HEK293 (cell line): ENCODE measurements around the gene SHOC2.

ENCODE experiments used
- CTCF ChIA-PET: fragments of 350-600 bp; formaldehyde crosslinking; extraction: SDS; loops from one replicate; lab custom pipeline; 2021; ENCODE audit warnings: antibody characterized with exemption; lab: Yijun Ruan, JAX
- POLR2A ChIA-PET: fragments of 300-600 bp; formaldehyde crosslinking; extraction: SDS; loops from one replicate; lab custom pipeline; 2020; ENCODE audit warnings: antibody characterized with exemption, inconsistent platforms; lab: Yijun Ruan, JAX
- H3K27ac ChIP-seq: fragments of 200-500 bp; sonication (Bioruptor generic); 2 replicates; pipeline ENCODE4 v1.5.1; 2014; ENCODE audit warnings: low read depth, low read length, control low read depth, inconsistent platforms; ENCODE audit errors: extremely low read depth
- H3K36me3 ChIP-seq, 2 experiments: fragments of 200-500 bp in 1 of 2; sonication (Bioruptor generic) in 1 of 2; 1 replicate in 1 of 2; 2 replicates in 1 of 2; pipeline ENCODE4 v1.5.1; 2014 to 2017; ENCODE audit warnings: inconsistent platforms in 2 of 2, low read length in 2 of 2; ENCODE audit not compliant: control insufficient read depth in 2 of 2, insufficient read depth in 1 of 2
- H3K4me1 ChIP-seq: fragments of 200-500 bp; sonication (Bioruptor generic); 2 replicates; pipeline ENCODE4 v1.5.1; 2014; ENCODE audit warnings: mild to moderate bottlenecking, low read length, inconsistent platforms; ENCODE audit not compliant: control insufficient read depth, insufficient read depth
- H3K4me3 ChIP-seq: 2 replicates; pipeline ENCODE4 v1.5.1; 2011; ENCODE audit warnings: low read depth, mild to moderate bottlenecking, control low read depth, low read length, moderate library complexity
- H3K9me3 ChIP-seq: fragments of 200-500 bp; sonication (Bioruptor generic); 2 replicates; pipeline ENCODE4 v1.5.1; 2014; ENCODE audit warnings: low read depth, low read length, inconsistent platforms; ENCODE audit not compliant: control insufficient read depth, insufficient read depth
- KLF1 ChIP-seq: fragments of 450-650 bp; formaldehyde crosslinking; IDR thresholded peaks from 2 replicates; pipeline ENCODE4 v1.5.1; 2016; ENCODE audit warnings: missing biosample characterization, missing genetic modification characterization
- KLF17 ChIP-seq: fragments of 450-650 bp; formaldehyde crosslinking; IDR thresholded peaks from 2 replicates; pipeline ENCODE4 v1.5.1; 2016; ENCODE audit warnings: missing biosample characterization, missing genetic modification characterization
- PRDM10 ChIP-seq: fragments of 450-650 bp; formaldehyde crosslinking; IDR thresholded peaks from 2 replicates; pipeline ENCODE4 v1.5.1; 2016; ENCODE audit warnings: missing biosample characterization, missing genetic modification characterization
- RBAK ChIP-seq: fragments of 450-650 bp; formaldehyde crosslinking; IDR thresholded peaks from 2 replicates; pipeline ENCODE4 v1.5.1; 2016; ENCODE audit warnings: missing biosample characterization, missing genetic modification characterization
- REPIN1 ChIP-seq: fragments of 450-650 bp; formaldehyde crosslinking; IDR thresholded peaks from 2 replicates; pipeline ENCODE4 v1.5.1; 2017; ENCODE audit warnings: missing biosample characterization, missing genetic modification characterization, low read depth
- SP7 ChIP-seq: fragments of 450-650 bp; formaldehyde crosslinking; IDR thresholded peaks from 2 replicates; pipeline ENCODE4 v1.5.1; 2016; ENCODE audit warnings: missing biosample characterization, missing genetic modification characterization
- ZBTB26 ChIP-seq: fragments of 450-650 bp; formaldehyde crosslinking; optimal IDR thresholded peaks from 2 replicates; pipeline ENCODE3; 2016; ENCODE audit warnings: missing biosample characterization, mild to moderate bottlenecking, missing genetic modification characterization
- ZBTB44 ChIP-seq: fragments of 450-650 bp; IDR thresholded peaks from 2 replicates; pipeline ENCODE4 v1.5.1; 2018; ENCODE audit warnings: missing biosample characterization, mild to moderate bottlenecking, missing genetic modification characterization
- ZNF138 ChIP-seq: fragments of 450-650 bp; formaldehyde crosslinking; IDR thresholded peaks from 2 replicates; pipeline ENCODE4 v1.5.1; 2016; ENCODE audit warnings: missing biosample characterization, missing genetic modification characterization, borderline replicate concordance
- ZNF184 ChIP-seq: fragments of 450-650 bp; IDR thresholded peaks from 2 replicates; pipeline ENCODE4 v1.5.1; 2018; ENCODE audit warnings: missing biosample characterization, mild to moderate bottlenecking, missing genetic modification characterization
- ZNF23 ChIP-seq: fragments of 450-650 bp; formaldehyde crosslinking; IDR thresholded peaks from 2 replicates; pipeline ENCODE4 v1.5.1; 2016; ENCODE audit warnings: missing biosample characterization, missing genetic modification characterization, borderline replicate concordance
- ZNF302 ChIP-seq: fragments of 450-650 bp; formaldehyde crosslinking; IDR thresholded peaks from 2 replicates; pipeline ENCODE4 v1.5.1; 2016; ENCODE audit warnings: missing biosample characterization, missing genetic modification characterization, low read depth
- ZNF518A ChIP-seq: fragments of 450-650 bp; formaldehyde crosslinking; conservative IDR thresholded peaks from 2 replicates; pipeline ENCODE4 v1.5.1; 2016; ENCODE audit warnings: low read depth, missing biosample characterization, missing genetic modification characterization
- ZNF623 ChIP-seq: fragments of 450-650 bp; formaldehyde crosslinking; IDR thresholded peaks from 2 replicates; pipeline ENCODE4 v1.5.1; 2016; ENCODE audit warnings: missing biosample characterization, missing genetic modification characterization
- TF ChIP-seq, protein P1 (sequence below): fragments of 450-650 bp; formaldehyde crosslinking; conservative IDR thresholded peaks from 2 replicates; pipeline ENCODE4 v1.5.1; 2016; ENCODE audit warnings: low read depth, missing biosample characterization, missing genetic modification characterization
- TF ChIP-seq, protein P2 (sequence below): fragments of 450-650 bp; formaldehyde crosslinking; IDR thresholded peaks from 2 replicates; pipeline ENCODE4 v1.5.1; 2016; ENCODE audit warnings: missing biosample characterization, missing genetic modification characterization, borderline replicate concordance

Gene SHOC2

GRCh38 chr10:110897184-110897583 is 22.2 kb upstream of the SHOC2 start (continued):
- no peak for TF ChIP-seq PRDM10 (tag by site-specific recombination)
- TF ChIP-seq, protein P1, sequence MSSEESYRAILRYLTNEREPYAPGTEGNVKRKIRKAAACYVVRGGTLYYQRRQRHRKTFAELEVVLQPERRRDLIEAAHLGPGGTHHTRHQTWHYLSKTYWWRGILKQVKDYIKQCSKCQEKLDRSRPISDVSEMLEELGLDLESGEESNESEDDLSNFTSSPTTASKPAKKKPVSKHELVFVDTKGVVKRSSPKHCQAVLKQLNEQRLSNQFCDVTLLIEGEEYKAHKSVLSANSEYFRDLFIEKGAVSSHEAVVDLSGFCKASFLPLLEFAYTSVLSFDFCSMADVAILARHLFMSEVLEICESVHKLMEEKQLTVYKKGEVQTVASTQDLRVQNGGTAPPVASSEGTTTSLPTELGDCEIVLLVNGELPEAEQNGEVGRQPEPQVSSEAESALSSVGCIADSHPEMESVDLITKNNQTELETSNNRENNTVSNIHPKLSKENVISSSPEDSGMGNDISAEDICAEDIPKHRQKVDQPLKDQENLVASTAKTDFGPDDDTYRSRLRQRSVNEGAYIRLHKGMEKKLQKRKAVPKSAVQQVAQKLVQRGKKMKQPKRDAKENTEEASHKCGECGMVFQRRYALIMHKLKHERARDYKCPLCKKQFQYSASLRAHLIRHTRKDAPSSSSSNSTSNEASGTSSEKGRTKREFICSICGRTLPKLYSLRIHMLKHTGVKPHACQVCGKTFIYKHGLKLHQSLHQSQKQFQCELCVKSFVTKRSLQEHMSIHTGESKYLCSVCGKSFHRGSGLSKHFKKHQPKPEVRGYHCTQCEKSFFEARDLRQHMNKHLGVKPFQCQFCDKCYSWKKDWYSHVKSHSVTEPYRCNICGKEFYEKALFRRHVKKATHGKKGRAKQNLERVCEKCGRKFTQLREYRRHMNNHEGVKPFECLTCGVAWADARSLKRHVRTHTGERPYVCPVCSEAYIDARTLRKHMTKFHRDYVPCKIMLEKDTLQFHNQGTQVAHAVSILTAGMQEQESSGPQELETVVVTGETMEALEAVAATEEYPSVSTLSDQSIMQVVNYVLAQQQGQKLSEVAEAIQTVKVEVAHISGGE (tag by site-specific recombination) = no peak
- TF ChIP-seq ZNF302 = no peak
- TF ChIP-seq ZNF23 (tag by site-specific recombination) = no peak
- TF ChIP-seq RBAK (tag by site-specific recombination) = no peak

DNA sequence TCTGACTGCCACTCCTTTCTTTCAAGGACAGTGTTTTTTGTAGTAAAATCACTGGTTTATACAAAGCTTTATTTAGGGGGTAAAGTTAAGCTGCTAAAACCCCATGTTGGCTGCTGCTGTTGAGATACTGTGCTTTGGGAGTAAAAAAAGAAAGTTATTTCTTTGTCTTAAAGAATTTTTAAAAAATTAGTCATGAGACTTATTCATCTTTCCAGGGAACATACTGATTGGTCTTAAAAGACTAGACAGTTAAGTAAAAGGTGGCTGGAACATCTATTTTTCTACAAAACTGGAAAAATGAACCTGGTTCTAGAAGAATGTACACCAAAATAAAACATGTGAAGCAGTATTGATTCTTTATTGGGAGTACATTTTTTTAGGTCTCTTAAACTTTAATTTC is 21.0 kb upstream of the SHOC2 start:
- no peak overlapping the region for H3K4me3 ChIP-seq
- peaks cover 49 to 66% of the 10 kb centered on the region in 2 experiments for H3K36me3 ChIP-seq
- no peaks in the 10 kb centered on the region; the same call in 1 of the 2 replicates for H3K9me3 ChIP-seq
- POLR2A ChIA-PET = no interaction called here
- H3K27ac ChIP-seq = no peak overlapping the region
- CTCF ChIA-PET = interaction anchor here (0.7 to 1.9 kb wide), 5 partner anchors 11 to 1064 kb away, joined by 3 to 6 read pairs (median 4); no protein-coding TSS in a partner anchor
- no peaks in the 10 kb centered on the region for H3K4me1 ChIP-seq
- TF ChIP-seq ZNF623 (tag by site-specific recombination) (no peak), REPIN1 (tag by site-specific recombination) (no peak), ZNF518A (tag by site-specific recombination) (no peak), ZBTB26 (no peak), ZNF138 (tag by site-specific recombination) (no peak), KLF1 (tag by site-specific recombination) (no peak), KLF17 (no peak), ZBTB44 (tag by site-specific recombination) (no peak), ZNF184 (tag by site-specific recombination) (no peak), SP7 (no peak)
- TF ChIP-seq, protein P2, sequence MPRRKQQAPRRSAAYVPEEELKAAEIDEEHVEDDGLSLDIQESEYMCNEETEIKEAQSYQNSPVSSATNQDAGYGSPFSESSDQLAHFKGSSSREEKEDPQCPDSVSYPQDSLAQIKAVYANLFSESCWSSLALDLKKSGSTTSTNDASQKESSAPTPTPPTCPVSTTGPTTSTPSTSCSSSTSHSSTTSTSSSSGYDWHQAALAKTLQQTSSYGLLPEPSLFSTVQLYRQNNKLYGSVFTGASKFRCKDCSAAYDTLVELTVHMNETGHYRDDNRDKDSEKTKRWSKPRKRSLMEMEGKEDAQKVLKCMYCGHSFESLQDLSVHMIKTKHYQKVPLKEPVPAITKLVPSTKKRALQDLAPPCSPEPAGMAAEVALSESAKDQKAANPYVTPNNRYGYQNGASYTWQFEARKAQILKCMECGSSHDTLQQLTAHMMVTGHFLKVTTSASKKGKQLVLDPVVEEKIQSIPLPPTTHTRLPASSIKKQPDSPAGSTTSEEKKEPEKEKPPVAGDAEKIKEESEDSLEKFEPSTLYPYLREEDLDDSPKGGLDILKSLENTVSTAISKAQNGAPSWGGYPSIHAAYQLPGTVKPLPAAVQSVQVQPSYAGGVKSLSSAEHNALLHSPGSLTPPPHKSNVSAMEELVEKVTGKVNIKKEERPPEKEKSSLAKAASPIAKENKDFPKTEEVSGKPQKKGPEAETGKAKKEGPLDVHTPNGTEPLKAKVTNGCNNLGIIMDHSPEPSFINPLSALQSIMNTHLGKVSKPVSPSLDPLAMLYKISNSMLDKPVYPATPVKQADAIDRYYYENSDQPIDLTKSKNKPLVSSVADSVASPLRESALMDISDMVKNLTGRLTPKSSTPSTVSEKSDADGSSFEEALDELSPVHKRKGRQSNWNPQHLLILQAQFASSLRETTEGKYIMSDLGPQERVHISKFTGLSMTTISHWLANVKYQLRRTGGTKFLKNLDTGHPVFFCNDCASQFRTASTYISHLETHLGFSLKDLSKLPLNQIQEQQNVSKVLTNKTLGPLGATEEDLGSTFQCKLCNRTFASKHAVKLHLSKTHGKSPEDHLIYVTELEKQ (tag by site-specific recombination) = no peak
